Sigmoid colon (tissue), 4 donors: ENCODE measurements around the gene S100A4.

Experiments
- CTCF ChIP-seq, 4 experiments: fragments of 450-650 bp in 3 of 4; fragments of 200-600 bp in 1 of 4; IDR thresholded peaks; one replicate each; pipeline ENCODE4 v1.5.1; 2016 to 2019; ENCODE audit warnings: antibody characterized with exemption in 4 of 4, mild to moderate bottlenecking in 3 of 4, moderate library complexity in 2 of 4
- EP300 ChIP-seq, 4 donors: sonication (generic); formaldehyde crosslinking; IDR thresholded peaks; one replicate each; pipeline ENCODE4 v1.6.1; 2017; ENCODE audit warnings: antibody characterized with exemption in 4 of 4
- POLR2A ChIP-seq, 2 donors: fragments of 450-650 bp; IDR thresholded peaks; one replicate each; pipeline ENCODE4 v1.6.1; 2016; ENCODE audit warnings: antibody characterized with exemption in 2 of 2, mild to moderate bottlenecking in 2 of 2, moderate library complexity in 2 of 2
- POLR2AphosphoS5 ChIP-seq, 4 donors: sonication (generic); formaldehyde crosslinking; IDR thresholded peaks; one replicate each; pipeline ENCODE4 v1.6.1; 2017; ENCODE audit warnings: antibody characterized with exemption in 4 of 4

GRCh38 chr1:153583976-153584375 lies 38.4 kb upstream of the S100A4 start:
- TF ChIP-seq CTCF (IDR thresholded peaks at IDR 0.05) (no peak), POLR2A (IDR thresholded peaks at IDR 0.05) (no peak), POLR2AphosphoS5 (IDR thresholded peaks at IDR 0.05) (no peak), EP300 (IDR thresholded peaks at IDR 0.05) (no peak)
